ENCODE data around the gene OR2L8. TPM values are rescaled to one million over a fixed set of nuclear protein-coding genes. Genes with fewer than 3 reads are reported as not detected.

Gene OR2L8
- total and polyA plus RNA-seq, 2 of the 4 experiments (the other 2 are of a cell fraction) = not detected

DNA sequence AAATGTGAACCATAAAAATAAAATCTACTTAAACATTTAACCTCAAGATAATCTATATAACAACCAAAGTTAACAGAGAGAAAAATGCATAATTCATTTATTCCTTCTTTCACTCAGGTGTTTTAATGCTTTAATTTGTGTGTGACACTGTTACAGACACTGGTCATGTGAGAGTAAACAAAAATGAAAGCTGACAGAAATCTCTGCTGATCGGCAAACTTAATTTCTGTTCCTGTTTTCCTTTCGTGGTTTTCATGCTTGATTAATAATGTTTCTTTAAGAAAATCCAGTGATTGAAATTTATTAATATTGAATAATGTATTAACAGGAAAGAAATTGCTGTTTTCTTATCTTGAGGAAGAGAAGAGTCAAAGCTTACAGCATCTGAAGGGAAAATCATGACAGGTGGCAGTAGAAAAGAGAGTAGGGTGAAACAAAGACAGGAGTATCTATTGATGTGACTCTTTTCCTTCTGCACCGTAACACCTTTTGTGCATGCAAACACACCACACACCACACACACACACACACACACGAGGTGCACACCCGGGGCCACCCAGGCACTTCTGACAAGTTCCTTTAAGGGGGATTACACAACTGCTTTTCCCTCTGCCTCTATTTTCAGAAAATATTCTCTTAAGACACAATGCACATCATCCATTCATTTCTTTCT is 18.0 kb downstream of the OR2L8 start:
- Histone ChIP-seq H4K8ac (ENCODE audit: low read depth in 2 of 2, low read length in 2 of 2) (no peak overlapping the region), H3K27ac (ENCODE audit: insufficient read depth, low read length) (no peak overlapping the region), H3K79me1 (ENCODE audit: low read depth in 1 of 2, low read length in 2 of 2) (no peaks in the 10 kb centered on the region), H3K9me3 (ENCODE audit: control insufficient read depth, insufficient read depth, low read length) (peaks cover 14% of the 10 kb centered on the region), H2AK9ac (replicated peaks; ENCODE audit: low read depth, low read length, poor library complexity) (peak overlapping the region; percentile 42), H3K56ac (ENCODE audit: extremely low read depth, insufficient read depth, low read length) (no peak overlapping the region), H3K23ac (ENCODE audit: low read depth, low read length) (no peak overlapping the region), H3K4ac (ENCODE audit: low read depth, low read length) (no peak overlapping the region), H3K4me2 (ENCODE audit: low read depth, low read length) (no peak overlapping the region), H2AK5ac (ENCODE audit: low read depth, low read length) (no peak overlapping the region), H2BK120ac (ENCODE audit: low read depth, low read length) (no peak overlapping the region), H2BK5ac (ENCODE audit: low read depth, low read length, poor library complexity, severe bottlenecking) (no peak overlapping the region), H4K20me1 (ENCODE audit: insufficient read depth, low read length) (no peaks in the 10 kb centered on the region), H3K27me3 (ENCODE audit: control insufficient read depth, insufficient read depth, low read length) (no peaks in the 10 kb centered on the region), H3K14ac (replicated peaks; ENCODE audit: low read depth, low read length) (no peak overlapping the region), H3K36me3 (ENCODE audit: control insufficient read depth, insufficient read depth, low read length) (no peaks in the 10 kb centered on the region), H3K9me1 (ENCODE audit: insufficient read depth, low read length) (no peaks in the 10 kb centered on the region), H4K5ac (ENCODE audit: low read depth, low read length) (no peak overlapping the region), H2BK15ac (ENCODE audit: low read depth, low read length) (no peak overlapping the region), H4K91ac (ENCODE audit: insufficient read depth, low read depth, low read length) (no peak overlapping the region), H2BK20ac (ENCODE audit: low read depth, low read length) (no peak overlapping the region), H3K4me1 (ENCODE audit: control insufficient read depth, insufficient read depth, low read length) (no peaks in the 10 kb centered on the region), H3K18ac (ENCODE audit: low read depth, low read length) (no peak overlapping the region), H3K9ac (ENCODE audit: low read depth, low read length) (no peak overlapping the region), H3K4me3 (ENCODE audit: insufficient read depth, low read depth, low read length) (no peak overlapping the region), H2AFZ (replicated peaks; ENCODE audit: low read length, poor library complexity) (no peak overlapping the region)
- no CpG with 5 or more reads among the region's 5 CpGs for WGBS, 2 experiments (ENCODE audit: extremely low coverage in 2 of 2, insufficient read length in 1 of 2)
- BruUV-seq (replicated peaks) = no TSS peak
- ATAC-seq (ENCODE audit: low read depth) (no peak), DNase-seq (no peak)
- intact Hi-C loops (cut with micrococcal nuclease) = no loop called here
- ChIA-PET CTCF (no interaction called here), POLR2A (ENCODE audit: unreplicated experiment) (no interaction called here)
- in situ Hi-C loops (cut with MboI; ENCODE audit: low sequenced_read_pairs) = no loop called here
- TF ChIP-seq MAFK (IDR thresholded peaks at IDR 0.05; ENCODE audit: low read depth, low read length) = no peak
- TF ChIP-seq BHLHE40 (IDR thresholded peaks at IDR 0.05; ENCODE audit: low read depth, low read length) = no peak
- no peak for TF ChIP-seq RAD21 (IDR thresholded peaks at IDR 0.05; ENCODE audit: low read length)
- no peak for TF ChIP-seq RCOR1 (IDR thresholded peaks at IDR 0.05; ENCODE audit: insufficient replicate concordance, low read length)
- TF ChIP-seq, protein P1, sequence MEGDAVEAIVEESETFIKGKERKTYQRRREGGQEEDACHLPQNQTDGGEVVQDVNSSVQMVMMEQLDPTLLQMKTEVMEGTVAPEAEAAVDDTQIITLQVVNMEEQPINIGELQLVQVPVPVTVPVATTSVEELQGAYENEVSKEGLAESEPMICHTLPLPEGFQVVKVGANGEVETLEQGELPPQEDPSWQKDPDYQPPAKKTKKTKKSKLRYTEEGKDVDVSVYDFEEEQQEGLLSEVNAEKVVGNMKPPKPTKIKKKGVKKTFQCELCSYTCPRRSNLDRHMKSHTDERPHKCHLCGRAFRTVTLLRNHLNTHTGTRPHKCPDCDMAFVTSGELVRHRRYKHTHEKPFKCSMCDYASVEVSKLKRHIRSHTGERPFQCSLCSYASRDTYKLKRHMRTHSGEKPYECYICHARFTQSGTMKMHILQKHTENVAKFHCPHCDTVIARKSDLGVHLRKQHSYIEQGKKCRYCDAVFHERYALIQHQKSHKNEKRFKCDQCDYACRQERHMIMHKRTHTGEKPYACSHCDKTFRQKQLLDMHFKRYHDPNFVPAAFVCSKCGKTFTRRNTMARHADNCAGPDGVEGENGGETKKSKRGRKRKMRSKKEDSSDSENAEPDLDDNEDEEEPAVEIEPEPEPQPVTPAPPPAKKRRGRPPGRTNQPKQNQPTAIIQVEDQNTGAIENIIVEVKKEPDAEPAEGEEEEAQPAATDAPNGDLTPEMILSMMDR (conservative IDR thresholded peaks at IDR 0.05; ENCODE audit: low read depth, low read length) = no peak
- no peak for TF ChIP-seq NFE2L2 (IDR thresholded peaks at IDR 0.05; ENCODE audit: low read depth, low read length)
- TF ChIP-seq, protein P2, sequence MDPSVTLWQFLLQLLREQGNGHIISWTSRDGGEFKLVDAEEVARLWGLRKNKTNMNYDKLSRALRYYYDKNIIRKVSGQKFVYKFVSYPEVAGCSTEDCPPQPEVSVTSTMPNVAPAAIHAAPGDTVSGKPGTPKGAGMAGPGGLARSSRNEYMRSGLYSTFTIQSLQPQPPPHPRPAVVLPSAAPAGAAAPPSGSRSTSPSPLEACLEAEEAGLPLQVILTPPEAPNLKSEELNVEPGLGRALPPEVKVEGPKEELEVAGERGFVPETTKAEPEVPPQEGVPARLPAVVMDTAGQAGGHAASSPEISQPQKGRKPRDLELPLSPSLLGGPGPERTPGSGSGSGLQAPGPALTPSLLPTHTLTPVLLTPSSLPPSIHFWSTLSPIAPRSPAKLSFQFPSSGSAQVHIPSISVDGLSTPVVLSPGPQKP (IDR thresholded peaks at IDR 0.05; ENCODE audit: borderline replicate concordance, low read depth, low read length) = no peak
- TF ChIP-seq CEBPB (IDR thresholded peaks at IDR 0.05; ENCODE audit: low read depth, low read length) = no peak
- dilution Hi-C loops (cut with HindIII; ENCODE audit: low sequenced_read_pairs, unreplicated experiment) = no loop called here

Data from IMR-90 (cell line).